Measurements from ENCODE around the gene AKAP6. TPM values are rescaled to one million over a fixed set of nuclear protein-coding genes. Genes with fewer than 3 reads are reported as not detected.

Gene AKAP6
- total and polyA plus RNA-seq, 10 of the 15 experiments (the other 5 are each of a cell fraction or from before 2014, with no cell fraction given) = 0.35 to 5.9 (median 2.2) TPM

GRCh38 chr14:32608857-32609256, 279.8 kb downstream of the AKAP6 start (continued):
- TF ChIP-seq ZNF687 (IDR thresholded peaks at IDR 0.05) (no peak), PKNOX1 (IDR thresholded peaks at IDR 0.05) (no peak), PRDM15 (CRISPR knock-in tag; IDR thresholded peaks at IDR 0.05) (no peak), WRNIP1 (IDR thresholded peaks at IDR 0.05; ENCODE audit: borderline replicate concordance, low read depth, low read length) (no peak), FOXK2 (IDR thresholded peaks at IDR 0.05) (no peak), MEF2A (IDR thresholded peaks at IDR 0.05; ENCODE audit: insufficient read depth, low read depth, low read length) (no peak), HDAC6 (IDR thresholded peaks at IDR 0.05; ENCODE audit: unreplicated experiment) (no peak), SMARCA5 (IDR thresholded peaks at IDR 0.05) (no peak), ASH2L (IDR thresholded peaks at IDR 0.05; ENCODE audit: borderline replicate concordance, low read depth) (no peak)
